Bone marrow (tissue), 2 donors: ENCODE measurements around the gene MAGEA11.
"Not testable (repeated sequence)": the region's sequence is repeated elsewhere in the genome, so short reads cannot be mapped to it uniquely, and the experiment has no call there.

Experiments used
- DNase-seq, 2 donors: peaks; one replicate each; lab custom pipeline; 2025; lab: John Stamatoyannopoulos, UW

Gene MAGEA11

DNA sequence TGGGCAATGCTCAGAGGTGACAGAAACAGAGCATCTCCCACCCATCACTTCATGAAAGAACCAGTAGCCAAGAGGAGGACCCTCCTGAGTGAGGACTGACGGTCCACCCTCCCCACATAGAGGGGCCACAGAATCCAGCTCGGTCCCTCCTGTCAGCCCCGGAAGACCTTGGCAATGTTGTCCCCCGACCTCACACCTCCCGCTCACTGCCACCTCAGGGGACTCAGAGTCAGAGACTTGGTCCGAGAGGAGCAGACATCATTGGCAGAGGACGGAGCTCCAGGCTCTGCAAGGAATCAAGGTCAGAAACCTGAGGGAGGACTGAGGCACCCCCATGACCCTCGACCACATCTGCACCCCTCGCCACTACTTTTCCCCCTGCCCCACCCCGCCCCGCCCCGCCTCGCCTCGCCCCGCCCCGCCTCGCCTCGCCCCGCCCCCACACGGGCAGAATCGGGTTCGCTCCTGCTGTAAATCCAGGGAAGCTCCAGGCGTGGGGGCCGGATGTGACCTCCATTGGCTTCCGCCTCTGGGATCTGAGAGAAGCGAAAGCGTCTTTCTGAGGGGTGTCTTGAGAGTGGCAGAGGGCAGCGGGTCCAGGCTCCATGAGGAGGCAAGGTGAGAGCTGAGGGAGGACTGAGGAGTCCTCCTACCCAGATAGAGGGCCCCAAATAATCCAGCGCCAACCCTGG lies at the start of gene MAGEA11:
MAGEA11 (plus strand) TSS at position 516 of the 692 bp plus-strand sequence. CDS start 1,100 bp downstream, outside the sequence.
- DNase-seq, result no peak

GRCh38 chrX:149675088-149675487 lies 36.8 kb upstream of the MAGEA11 start:
- DNase-seq, result not testable (repeated sequence)

- not testable (repeated sequence) for DNase-seq
Measured at GRCh38 chrX:149675554-149675953, 36.3 kb upstream of the MAGEA11 start.

DNA sequence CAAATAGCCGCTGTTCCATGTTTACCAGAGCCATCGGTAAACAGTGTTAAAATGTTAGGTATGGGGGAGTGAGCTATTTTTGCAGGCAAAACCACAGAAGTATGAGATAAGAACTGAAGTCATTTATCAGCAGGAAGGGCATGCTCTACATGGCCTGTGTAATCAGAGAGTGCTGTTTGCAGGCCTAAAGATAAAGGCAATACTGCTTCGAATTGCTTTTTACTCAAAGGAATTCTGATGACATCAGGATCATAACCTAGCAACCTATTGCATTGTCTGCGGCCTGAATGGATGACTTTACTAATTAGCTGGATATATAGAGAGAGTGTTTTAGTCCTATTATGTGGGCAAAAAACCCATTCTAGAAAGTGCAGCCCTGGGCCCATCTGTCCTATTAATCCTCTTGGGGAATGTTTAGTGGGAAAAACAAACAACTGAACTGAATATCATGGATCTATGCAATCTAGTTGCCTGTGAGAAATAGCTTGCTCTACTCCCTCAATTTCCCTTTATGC lies 32.6 kb upstream of the MAGEA11 start:
- DNase-seq, result not testable (repeated sequence)

DNA sequence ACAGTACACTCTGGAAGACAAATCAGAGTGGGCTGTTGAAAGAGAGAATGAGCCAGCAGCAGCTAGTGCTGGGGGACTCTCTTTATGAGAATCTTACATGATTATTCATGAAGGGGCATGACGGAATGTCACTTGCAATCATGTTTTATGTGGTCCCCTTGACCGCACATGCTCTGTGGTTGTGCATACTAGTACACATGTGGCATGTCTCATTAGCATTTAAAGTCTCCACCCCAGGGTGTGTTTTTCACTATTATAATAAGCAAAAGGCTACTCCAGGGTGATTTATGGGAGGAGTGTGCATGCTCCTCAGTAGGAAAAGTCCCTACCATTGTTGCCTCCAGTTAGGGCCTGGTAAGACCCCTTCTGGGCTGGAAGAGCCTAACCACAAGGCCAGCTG lies 30.7 kb upstream of the MAGEA11 start:
- no peak for DNase-seq

DNA sequence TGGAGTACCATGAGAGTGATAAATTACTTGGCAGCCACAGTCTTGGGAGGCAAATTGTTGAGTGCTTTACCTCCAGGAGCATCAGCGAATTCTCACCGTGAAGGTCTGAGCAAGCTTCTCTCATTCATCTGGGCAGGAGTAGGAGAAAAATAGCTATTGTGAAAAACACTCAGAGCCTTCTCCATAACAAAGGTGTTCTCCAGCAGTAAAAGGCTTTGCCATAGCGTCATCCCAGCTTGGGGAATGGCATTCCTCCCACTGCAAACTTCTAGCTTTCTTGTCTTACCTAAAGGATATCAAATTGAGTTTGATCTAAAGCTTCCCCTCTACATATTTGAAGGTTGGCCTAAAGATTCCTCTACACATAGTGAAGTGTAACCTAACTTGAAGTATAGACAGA lies 29.8 kb upstream of the MAGEA11 start:
- no peak for DNase-seq

DNA sequence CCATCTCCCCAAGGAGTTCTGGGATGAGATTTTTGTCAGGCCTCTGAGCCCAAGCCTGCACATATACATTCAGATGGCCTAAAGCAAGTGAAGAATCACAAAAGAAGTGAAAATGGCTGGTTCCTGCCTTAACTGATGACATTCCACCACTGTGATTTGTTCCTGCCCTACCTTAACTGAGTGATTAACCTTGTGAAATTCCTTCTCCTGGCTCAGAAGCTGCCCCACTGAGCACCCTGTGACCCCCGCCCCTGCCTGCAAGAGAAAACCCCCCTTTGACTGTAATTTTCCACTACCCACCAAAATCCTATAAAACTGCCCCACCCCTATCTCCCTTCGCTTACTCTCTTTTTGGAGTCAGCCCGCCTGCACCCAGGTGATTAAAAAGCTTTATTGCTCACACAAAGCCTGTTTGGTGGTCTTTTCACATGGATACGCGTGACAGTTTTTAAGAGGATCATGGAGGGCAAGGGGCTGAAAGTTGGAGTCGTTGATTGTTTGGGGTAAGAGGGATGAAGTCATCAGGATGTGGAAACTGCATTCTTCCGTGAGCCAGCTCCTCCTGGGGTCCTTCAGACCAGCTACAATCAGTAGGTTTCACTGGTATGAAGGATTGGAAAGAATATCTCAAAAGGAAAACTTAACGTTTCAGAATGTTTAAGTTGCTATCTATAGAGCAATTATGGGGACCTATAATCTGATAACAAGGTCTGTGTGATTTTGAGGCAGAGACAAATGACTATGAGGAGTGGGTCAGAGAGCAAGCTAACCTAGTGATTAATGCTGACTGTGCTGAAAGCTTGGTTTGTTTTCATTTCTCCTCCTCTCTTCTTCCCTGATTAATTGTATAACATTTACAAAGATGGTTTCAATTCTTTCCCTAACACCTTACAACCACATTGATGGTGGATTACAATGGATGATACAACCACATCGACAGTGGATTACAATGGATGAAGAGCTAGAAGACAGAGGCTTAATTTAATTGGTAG lies 28.6 kb upstream of the MAGEA11 start:
- no peak for DNase-seq

GRCh38 chrX:149683966-149684730 lies 27.7 kb upstream of the MAGEA11 start:
- no peak for DNase-seq

DNA sequence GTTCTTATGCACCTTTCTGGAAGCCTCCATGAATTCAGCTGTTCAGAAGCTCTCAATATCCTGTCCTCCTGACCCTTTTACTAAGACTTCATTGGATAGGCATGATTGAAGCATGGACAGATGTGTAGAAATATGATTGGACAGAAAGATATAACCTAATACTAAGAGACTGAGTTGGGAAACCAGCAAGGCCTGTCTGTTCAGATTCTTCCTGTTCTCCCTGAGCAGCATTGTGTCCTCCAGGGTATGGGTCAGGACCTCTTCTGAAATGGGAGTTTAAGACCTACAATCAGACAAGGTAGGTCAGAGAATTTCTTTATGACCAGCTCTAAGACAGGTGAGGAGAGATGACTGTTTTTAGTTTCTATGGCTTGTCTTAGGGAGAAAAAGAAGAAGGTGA lies 23.9 kb upstream of the MAGEA11 start:
- no peak for DNase-seq

GRCh38 chrX:149688552-149688951 lies 23.3 kb upstream of the MAGEA11 start:
- DNase-seq, result no peak

DNA sequence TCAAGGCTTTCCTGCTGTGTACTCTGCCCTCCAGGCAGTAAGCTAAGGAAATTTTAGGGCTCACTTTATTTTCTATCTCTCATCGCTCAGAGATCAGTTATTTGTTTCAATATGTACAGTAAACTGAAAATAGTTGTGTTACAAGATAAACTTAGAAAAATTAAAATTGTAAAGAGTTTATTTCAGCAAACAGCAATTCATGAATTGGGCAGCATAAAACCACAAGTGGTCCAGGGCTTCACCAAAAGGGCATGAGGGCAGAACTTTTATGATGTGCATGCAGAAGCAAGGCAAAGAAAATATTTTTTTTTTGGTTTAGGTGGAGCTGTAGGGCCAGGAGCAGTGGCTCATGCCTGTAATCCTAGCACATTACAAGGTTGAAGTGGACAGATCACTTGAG lies 20.1 kb upstream of the MAGEA11 start:
- DNase-seq, result no peak

DNA sequence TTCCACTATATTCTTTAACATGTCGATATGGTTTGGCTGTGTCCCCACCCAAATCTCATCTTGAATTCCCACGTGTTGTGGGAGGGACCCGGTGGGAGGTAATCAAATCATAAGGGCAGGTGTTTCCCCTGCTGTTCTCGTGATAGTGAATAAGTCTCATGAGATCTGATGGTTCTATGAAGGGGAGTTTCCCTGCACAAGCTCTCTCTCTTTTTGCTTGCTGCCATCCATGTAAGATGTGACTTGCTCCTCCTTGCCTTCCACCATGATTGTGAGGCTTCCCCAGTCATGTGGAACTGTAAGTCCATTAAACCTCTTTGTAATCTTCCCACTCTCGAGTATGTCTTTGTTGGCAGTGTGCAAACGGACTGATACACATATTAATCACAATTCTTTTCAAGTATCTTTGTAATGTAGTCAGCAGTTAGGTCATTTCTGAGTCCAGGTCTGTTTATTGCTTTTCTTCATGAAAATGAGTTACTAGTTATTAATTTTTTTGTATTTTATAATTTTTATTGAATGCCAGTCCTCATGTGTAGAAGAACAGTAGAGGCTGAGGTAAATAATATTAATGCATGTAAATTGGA lies 19.1 kb upstream of the MAGEA11 start:
- not testable (repeated sequence) for DNase-seq

DNA sequence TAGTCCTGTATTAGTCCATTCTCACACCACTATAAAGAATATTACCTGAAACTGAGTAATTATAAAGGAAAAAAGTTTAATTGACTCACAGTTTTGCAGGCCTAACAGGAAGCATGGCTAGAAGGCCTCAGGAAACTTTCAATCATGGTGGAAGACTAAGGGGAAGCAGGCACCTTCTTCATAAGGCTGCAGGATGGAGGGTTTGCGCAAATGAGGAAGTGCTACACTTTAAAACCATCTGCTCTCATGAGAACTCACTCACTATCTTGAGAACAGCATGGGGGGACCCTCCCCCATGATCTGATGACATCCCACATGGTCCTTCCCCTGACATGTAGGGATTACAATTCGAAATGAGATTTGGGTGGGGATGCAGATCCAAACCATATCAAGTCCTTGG lies 12.1 kb upstream of the MAGEA11 start:
- DNase-seq, result no peak

- no peak for DNase-seq
Measured at GRCh38 chrX:149704664-149705063, 7.2 kb upstream of the MAGEA11 start.

DNA sequence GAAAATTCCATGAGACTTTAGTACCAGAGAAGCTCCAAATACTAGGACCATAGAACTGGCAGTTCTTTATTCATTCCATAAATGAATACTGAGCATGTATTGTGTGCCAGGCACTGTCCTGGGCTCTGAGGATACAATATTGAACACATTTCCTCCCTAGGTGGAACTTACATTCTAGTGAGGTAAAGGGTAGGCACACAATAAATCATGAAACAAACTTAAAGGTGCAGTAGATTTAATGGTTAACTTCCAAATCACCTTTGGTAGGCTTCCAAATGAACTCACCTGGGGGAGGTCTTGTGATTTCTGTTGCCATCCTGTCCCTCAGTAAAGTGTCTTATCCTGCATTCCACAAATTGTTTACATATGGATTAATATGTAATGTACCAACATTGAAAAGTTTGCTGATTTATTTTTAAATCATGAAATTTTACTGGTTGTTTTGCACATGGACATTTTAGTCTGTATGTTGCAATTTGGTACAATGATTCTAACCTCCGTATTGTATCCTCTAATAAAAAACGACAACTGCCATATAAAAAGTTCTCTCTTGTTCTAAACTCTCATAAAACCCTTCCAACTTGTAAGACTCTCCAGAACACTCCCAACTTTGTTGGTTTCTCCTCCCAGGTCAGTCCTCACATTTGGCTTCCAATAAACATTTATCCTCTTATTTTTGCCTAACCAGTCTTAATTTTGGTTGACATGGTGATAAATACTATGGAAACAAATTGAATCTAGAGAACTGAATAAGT lies 4.5 kb upstream of the MAGEA11 start:
- no peak for DNase-seq

GRCh38 chrX:149712831-149713230 lies 971 bp downstream of the MAGEA11 start:
- no peak for DNase-seq

DNA sequence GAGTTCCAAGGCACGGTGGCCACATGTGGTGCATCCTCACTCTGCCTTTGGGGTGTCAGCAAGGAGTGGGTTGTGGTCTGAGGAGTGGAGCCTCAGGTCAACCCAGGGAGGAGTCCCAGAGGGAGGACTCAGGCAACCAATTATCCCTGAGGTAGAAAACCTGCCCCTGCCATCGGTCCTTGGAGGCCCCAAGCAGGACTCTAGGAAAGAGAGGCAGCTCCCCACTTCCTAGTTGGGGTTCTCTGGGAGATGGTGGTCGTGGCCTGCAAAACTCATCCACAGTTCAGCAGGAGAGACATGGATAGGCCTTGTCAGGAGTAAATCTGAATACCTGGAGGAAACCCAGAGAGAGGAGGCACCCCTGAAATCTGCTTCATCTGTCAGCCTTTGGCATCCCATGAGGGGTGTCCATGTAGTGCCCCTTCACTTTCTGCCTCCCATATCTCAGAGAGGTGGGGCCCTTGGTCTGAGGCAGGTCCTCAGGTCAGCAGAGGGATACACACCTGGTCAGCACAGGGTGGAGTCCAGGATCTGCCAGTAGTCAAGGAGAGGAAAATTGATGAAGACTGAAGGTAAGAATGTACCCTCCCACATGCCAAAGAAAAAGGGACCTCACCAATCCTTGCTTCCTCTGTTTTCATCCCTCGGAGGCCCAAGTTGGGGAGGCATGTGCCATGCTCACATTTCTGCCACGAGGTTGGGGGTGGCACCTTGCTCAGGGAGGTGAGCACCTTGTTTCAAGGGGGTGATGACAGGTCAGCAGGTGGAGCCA lies 1.6 kb downstream of the MAGEA11 start:
- no peak for DNase-seq

DNA sequence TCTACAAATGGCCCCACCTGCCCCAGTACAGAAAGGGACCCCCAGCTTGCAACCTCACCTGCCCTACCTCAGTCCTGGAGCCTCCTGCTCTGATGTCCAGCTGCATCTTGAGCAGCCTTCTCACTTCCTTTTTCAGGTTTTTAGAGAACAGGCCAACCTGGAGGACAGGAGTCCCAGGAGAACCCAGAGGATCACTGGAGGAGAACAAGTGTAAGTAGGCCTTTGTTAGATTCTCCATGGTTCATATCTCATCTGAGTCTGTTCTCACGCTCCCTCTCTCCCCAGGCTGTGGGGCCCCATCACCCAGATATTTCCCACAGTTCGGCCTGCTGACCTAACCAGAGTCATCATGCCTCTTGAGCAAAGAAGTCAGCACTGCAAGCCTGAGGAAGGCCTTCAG lies 3.6 kb downstream of the MAGEA11 start:
- DNase-seq, result no peak

DNA sequence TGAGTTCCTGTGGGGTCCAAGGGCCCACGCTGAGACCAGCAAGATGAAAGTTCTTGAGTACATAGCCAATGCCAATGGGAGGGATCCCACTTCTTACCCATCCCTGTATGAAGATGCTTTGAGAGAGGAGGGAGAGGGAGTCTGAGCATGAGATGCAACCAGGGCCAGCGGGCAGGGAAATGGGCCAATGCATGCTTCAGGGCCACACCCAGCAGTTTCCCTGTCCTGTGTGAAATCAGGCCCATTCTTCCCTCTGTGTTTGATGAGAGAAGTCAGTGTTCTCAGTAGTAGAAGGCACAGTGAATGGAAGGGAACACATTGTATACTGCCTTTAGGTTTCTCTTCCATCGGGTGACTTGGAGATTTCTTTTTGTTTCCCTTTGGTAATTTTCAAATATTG lies 4.8 kb downstream of the MAGEA11 start:
- DNase-seq, result no peak

- DNase-seq, result no peak
Measured at GRCh38 chrX:149717803-149718202, 5.9 kb downstream of the MAGEA11 start.
